ENCODE results near the gene GNAL.

GRCh38 chr18:11658989-11659388 lies 30.1 kb upstream of the GNAL start:
- TF ChIP-seq CTCF (IDR thresholded peaks at IDR 0.05; ENCODE audit: insufficient read depth, low read length, poor library complexity, severe bottlenecking) (no peak), EZH2phosphoT487 (conservative IDR thresholded peaks at IDR 0.05; ENCODE audit: low read length) (no peak)
